ENCODE measurements around the gene ERICH6B.

ERICH6B gene

GRCh38 chr13:45540864-45541263 is 74.7 kb downstream of the ERICH6B start:
- DNase-seq, result no peak

DNA sequence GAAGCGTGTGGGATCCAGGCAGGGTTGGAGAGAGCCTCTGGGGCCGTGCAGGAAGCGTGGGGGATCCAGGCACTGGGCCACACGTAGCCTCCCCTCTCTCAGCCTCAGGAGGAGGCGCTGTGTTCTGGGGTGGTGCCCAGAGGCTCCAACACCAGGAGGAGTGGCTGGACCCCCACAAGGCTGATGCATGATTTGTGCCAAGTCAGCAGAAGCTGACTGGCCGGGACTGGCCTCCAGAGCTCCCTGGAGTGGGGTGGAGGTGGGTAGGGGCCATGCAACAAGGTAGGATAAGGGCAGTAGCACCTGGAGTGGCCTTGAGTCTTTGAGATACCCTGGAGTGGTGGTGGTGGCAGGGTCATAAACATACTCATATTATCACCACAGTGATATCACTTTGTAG is 75.3 kb downstream of the ERICH6B start:
- no peak for DNase-seq

GRCh38 chr13:45538382-45538781 is 77.2 kb downstream of the ERICH6B start:
- DNase-seq, result no peak

- DNase-seq, result no peak
Observed at GRCh38 chr13:45537516-45537915, 78.0 kb downstream of the ERICH6B start.

DNA sequence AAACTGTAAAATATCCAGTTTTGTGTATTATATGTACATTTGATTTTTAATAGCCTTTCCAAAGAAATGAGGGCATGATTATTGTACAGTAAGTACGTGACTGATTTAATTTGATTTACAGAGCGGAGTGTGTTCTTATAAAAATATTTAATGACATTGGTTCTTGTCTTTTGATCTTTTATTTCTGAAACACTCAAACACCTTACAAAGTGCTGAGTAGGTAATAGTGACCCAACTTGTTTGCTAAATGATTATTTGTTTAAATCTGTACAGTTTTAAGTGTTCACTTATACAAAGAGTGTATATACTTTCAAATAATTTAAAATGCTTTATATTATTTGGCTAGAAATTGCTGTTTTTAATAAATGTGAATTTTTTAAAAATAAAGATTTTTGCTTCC is 79.3 kb downstream of the ERICH6B start:
- DNase-seq, result no peak

GRCh38 chr13:45534604-45535003 is 80.9 kb downstream of the ERICH6B start:
- no peak for DNase-seq

- DNase-seq, result peak; percentile 11
Observed at GRCh38 chr13:45529758-45530157, 85.8 kb downstream of the ERICH6B start.

DNA sequence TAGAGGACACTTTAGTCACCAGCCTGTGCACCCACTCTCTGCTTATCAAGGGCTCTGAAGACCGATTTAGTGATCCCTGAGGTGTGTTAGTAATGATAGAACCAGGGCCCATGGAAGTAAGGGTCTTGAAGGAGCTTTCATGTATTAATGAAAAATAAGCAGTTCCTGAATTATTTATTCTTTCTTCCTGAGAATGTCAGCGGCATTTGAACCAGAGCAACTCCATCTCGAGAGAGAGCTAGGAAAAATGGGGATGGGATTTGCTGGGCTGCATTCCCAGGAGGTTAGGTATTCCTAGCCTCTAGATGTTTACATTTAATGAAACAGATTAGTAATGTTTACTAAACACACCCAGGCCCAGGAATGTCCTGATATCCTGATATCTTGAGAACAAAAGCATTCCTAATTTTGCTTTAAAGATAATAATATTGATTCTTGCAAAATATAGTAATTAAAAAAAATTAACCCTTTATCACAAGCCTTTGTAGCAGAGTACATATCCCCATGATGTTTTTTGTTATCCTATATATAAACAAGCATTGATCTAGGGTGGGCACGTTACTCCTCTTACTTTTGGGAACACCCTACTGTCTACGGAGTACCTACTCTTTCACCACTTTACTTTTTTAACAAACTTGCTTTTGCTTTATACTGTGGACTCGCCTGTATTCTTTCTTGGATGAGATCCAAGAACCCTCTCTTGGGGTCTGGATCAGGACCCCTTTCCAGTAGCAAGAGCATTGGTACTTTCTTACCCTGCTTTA is 87.7 kb downstream of the ERICH6B start:
- no peak for DNase-seq

DNA sequence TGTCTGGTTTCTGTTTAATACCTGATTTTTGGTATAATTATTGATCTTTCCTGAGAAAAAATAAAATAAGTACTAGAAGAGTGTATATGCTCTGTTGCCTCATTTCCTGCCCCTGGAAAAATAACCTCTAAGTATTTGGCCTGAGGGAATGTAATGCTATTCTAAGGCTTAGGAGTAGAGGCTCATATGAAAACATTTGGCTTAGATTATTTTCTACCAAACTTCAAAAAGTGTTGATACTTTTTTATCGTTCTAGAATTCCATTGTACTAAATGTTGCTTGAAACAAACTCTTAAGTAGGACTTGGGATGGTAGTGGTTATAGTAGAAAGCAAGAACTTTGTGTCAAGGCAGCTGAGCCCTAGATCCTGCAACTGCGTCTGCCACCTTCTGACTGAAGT is 93.0 kb downstream of the ERICH6B start:
- DNase-seq, result no peak

GRCh38 chr13:45521297-45521696 is 94.2 kb downstream of the ERICH6B start:
- DNase-seq, result no peak

DNA sequence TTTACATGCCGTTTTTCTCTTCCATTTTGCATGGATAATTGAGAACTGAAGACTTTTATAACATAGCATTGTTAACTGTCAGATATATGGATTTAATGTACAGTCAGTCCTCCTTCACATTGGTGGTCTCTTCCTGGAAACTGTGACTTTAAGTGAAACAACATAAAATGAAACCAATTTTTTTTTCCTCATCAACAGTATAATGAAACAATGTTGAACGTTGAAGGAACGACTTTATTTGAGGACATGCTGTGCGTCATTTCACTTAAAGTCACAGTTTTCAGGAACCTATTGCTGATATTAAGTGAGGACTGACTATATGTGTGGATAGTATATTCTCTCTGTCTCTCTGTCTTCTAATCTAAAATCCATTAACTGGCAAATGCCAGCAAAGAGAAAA is 96.0 kb downstream of the ERICH6B start:
- DNase-seq, result no peak

DNA sequence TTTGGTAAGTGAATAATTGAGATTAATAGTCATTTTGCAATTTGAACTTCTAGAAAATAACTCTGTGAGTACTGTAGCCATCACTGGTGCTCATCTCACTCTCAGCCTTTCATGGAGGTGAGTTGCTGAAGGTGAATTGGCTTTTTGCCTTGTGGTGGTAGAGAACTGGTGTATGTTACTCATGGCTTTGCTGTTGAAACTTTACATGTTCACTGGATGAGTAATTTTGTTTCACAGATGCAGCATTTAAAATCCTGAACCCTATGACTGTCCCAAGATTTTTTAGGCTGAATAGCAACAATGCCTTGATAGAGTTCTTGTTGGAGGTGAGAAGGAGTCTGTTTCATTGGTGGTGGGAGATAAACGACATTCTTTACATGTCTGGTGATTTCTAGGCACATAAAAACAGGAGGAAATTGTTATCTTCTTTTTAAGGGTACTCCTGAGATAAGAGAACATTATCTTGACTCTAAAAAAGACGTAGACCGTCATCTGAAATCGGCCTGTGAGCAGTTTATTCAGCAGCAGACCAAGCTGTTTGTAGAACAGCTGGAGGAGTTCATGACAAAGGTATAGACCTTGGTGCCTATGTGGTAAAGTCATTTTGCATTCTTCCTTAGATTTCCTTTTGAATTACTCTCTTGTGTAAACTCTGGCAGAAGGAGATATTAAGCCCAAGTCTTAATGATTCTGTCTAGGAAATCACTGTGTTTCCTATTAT is 96.9 kb downstream of the ERICH6B start:
- no peak for DNase-seq

GRCh38 chr13:45516757-45517156 is 98.8 kb downstream of the ERICH6B start:
- DNase-seq, result no peak

GRCh38 chr13:45512098-45512496 is 103.4 kb downstream of the ERICH6B start:
- no peak for DNase-seq

GRCh38 chr13:45511310-45512097 is 104.0 kb downstream of the ERICH6B start:
- peak; percentile 58 for DNase-seq

- no peak for DNase-seq
Observed at GRCh38 chr13:45510672-45511071, 104.9 kb downstream of the ERICH6B start.

DNA sequence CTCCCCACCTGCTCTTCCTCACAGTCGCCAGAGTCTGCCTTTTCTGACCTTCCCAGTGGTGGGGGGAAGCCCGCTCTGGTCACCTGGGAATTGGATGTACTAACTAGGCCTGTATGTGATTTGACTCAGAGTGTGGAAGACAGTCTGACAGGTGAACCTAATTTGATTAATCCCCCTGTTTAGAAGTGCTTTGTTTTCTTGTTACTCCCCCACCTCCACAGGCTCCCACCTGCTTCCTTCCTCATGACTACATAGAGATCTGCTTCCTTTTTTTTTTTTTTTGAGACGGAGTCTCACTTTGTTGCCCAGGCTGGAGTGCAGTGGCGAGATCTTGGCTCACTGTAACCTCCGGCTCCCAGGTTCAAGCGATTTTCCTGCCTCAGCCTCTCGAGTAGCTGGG is 106.8 kb downstream of the ERICH6B start:
- DNase-seq, result no peak

- no peak for DNase-seq
Observed at GRCh38 chr13:45506811-45507210, 108.7 kb downstream of the ERICH6B start.

DNA sequence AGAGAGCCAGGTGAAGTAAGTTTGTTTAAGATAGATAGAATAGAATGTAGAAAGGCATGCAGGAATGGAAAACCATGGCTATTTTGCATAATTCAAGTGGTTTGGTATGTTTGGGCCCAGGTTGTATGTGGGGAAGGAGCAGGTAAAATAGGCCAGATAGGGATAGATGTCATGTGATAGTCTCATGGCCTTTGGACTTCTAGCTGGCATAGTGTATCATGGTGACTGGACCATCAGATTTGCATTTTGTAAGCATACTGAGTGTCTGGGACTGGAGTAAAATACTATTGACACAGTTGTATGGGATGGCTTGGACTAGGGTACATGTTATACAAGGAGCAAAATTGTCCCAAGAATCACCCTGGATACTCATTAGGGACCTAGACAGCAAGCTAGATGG is 111.9 kb downstream of the ERICH6B start:
- DNase-seq, result no peak

DNA sequence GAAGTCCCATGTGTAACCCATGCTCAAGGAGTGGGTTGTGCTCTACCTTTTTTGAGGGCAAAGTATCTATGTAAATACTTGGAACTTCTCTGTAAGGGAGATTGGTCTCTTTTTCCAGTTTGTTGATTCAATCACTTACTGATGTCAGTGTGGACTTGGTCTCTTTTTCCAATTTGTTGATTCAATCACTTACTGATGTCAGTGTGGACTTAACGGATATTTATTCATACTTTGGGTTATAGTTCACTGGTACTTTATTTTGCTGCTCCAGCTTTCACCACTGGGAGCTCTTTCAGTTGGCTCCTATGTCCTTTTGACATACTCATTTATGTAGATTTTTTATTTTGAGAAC is 114.4 kb downstream of the ERICH6B start:
- DNase-seq, result no peak

DNA sequence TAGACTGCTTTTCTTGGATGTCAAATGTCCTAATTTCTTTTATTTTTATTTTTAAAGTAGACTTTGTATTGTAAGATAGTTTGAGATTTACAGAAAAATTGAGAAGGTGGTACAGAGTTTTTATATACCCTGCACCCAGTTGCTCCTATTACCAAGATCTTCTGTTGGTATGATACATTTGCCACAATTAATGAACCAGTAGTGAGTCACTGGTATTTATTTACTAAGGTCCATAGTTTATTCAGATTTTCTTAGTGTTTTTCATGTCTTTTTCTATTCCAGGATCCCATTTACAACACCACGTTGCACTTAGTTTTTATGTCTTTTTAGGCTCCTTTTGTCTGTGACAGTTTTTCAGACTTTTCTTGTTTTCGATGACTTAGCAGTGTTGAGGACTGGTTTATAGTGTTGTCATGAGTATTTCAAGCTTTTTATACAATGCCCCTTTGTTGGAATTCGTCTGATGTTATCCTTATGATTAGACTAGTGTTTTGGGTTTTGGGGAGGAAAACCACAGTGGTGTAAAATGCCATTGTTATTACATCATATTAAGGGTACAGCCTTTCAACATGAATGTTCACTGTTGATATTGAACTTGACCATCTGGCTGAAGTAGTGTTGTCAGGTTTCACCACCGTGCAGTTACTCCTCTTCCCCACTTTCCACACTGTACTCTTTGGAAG is 114.9 kb downstream of the ERICH6B start:
- DNase-seq, result no peak

- DNase-seq, result no peak
Observed at GRCh38 chr13:45496942-45497341, 118.6 kb downstream of the ERICH6B start.

DNA sequence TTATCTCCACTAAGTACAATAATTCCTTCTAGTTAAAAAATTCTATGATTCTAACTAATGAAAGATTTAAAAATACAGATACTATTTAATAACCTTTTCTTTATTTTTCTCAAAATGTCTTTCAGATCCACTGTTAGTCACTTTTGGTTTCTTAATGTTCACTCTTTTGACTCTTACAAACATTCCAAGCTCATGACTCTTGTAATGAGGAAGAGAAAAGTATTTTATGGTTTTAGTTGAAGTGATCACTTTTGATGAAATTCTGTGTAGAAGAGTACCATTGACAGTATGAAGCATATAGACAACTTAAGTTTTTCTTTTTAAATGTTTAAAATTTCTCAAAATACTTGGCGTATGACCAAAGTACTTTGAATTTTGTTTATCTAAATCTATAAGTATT is 123.0 kb downstream of the ERICH6B start:
- DNase-seq, result no peak
